NCI-H1105 treated with DMSO at 0.1 percent for 48 hours (cell line): ENCODE results near the gene NADK.
"Not testable (repeated sequence)": the region's sequence is repeated elsewhere in the genome, so short reads cannot be mapped to it uniquely, and the experiment has no call there.

Experiments used
- DNase-seq: peaks from one replicate; lab custom pipeline; 2025; lab: John Stamatoyannopoulos, UW

The NADK gene

GRCh38 chr1:1746566-1746909, 31.7 kb downstream of the NADK start:
- not testable (repeated sequence) for DNase-seq

GRCh38 chr1:1745651-1746565, 32.4 kb downstream of the NADK start:
- peak; percentile 13 for DNase-seq

- DNase-seq: not testable (repeated sequence)
These were observed 35.7 kb downstream of the NADK start for GRCh38 chr1:1742529-1742928.

GRCh38 chr1:1741013-1741412, 37.3 kb downstream of the NADK start:
- DNase-seq: not testable (repeated sequence)

GRCh38 chr1:1738799-1739337, 39.4 kb downstream of the NADK start:
- DNase-seq: not testable (repeated sequence)

- DNase-seq: not testable (repeated sequence)
These were observed 40.3 kb downstream of the NADK start for GRCh38 chr1:1737675-1738590.

GRCh38 chr1:1732381-1732780, 45.9 kb downstream of the NADK start:
- DNase-seq: no peak

GRCh38 chr1:1730870-1731269, 47.4 kb downstream of the NADK start:
- no peak for DNase-seq

GRCh38 chr1:1730230-1730629, 48.0 kb downstream of the NADK start:
- not testable (repeated sequence) for DNase-seq

GRCh38 chr1:1729116-1729816, 49.0 kb downstream of the NADK start:
- not testable (repeated sequence) for DNase-seq

- not testable (repeated sequence) for DNase-seq
These were observed 49.8 kb downstream of the NADK start for GRCh38 chr1:1728308-1729005.

GRCh38 chr1:1727131-1727651, 51.1 kb downstream of the NADK start:
- not testable (repeated sequence) for DNase-seq

- DNase-seq: not testable (repeated sequence)
These were observed 52.2 kb downstream of the NADK start for GRCh38 chr1:1726088-1726487.

GRCh38 chr1:1724035-1724864, 54.0 kb downstream of the NADK start, which contains the start of gene CDK11A:
TSS of gene CDK11A (minus strand) at chr1:1724357. CDS start at chr1:1722818, 1,539 bp downstream.
- peak; percentile 97 for DNase-seq

- DNase-seq: no peak
These were observed 57.1 kb downstream of the NADK start for GRCh38 chr1:1721201-1721600.

GRCh38 chr1:1715109-1715883, 63.0 kb downstream of the NADK start:
- not testable (repeated sequence) for DNase-seq

- not testable (repeated sequence) for DNase-seq
These were observed 70.4 kb downstream of the NADK start for GRCh38 chr1:1707897-1708296.

- not testable (repeated sequence) for DNase-seq
These were observed 71.0 kb downstream of the NADK start for GRCh38 chr1:1707241-1707640.

GRCh38 chr1:1705623-1706022, 72.6 kb downstream of the NADK start:
- DNase-seq: not testable (repeated sequence)
